B cell (primary cell): ENCODE measurements around the gene ZBTB43. TPM values are rescaled to one million over a fixed set of nuclear protein-coding genes. Genes with fewer than 3 reads are reported as not detected.

Source experiments
- ATAC-seq: fragments of 200-7000 bp; cut with Tn5 transposase; one replicate; pipeline ENCODE4 v1.10.0; 2021; ENCODE audit warnings: low read depth, mild to moderate bottlenecking, moderate number of reproducible peaks, moderate library complexity
- CTCF ChIA-PET: fragments of 350-600 bp; sonication (Branson Sonifier 250); formaldehyde crosslinking; loops from one replicate; lab custom pipeline; 2021; ENCODE audit warnings: antibody characterized with exemption, inconsistent platforms; lab: Charles Lee
- POLR2A ChIA-PET: fragments of 350-600 bp; sonication (Branson Sonifier 250); formaldehyde crosslinking; loops from one replicate; lab custom pipeline; 2021; ENCODE audit warnings: antibody characterized with exemption; lab: Charles Lee
- DNase-seq: peaks from one replicate; pipeline ENCODE4 v3.0.0; 2013
- H2AFZ ChIP-seq: 2 replicates; pipeline ENCODE4 v1.6.1; 2012; ENCODE audit warnings: mild to moderate bottlenecking, low read depth, low read length; ENCODE audit not compliant: insufficient read depth, poor library complexity, severe bottlenecking
- H3K27ac ChIP-seq, 2 donors: 1 replicate in 1 of 2; 2 replicates in 1 of 2; pipeline ENCODE4 v1.5.1; 2012 to 2013; ENCODE audit warnings: low read length in 2 of 2, mild to moderate bottlenecking in 2 of 2, moderate library complexity in 1 of 2
- H3K27me3 ChIP-seq, 4 experiments: fragments of 200-600 bp in 1 of 4; sonication (generic) in 1 of 4; replicated peaks in 1 of 4; 1 replicate in 2 of 4; 2 replicates in 2 of 4; pipeline versions ENCODE4 v1.6.1 to v1.7.0; 2013 to 2016; ENCODE audit warnings: low read length in 3 of 4, mild to moderate bottlenecking in 2 of 4, mixed read lengths in 1 of 4, moderate library complexity in 1 of 4; ENCODE audit not compliant: insufficient read depth in 4 of 4, control insufficient read depth in 3 of 4; ENCODE audit errors: control extremely low read depth in 1 of 4
- H3K36me3 ChIP-seq, 2 experiments: replicated peaks in 1 of 2; 1 replicate in 1 of 2; 2 replicates in 1 of 2; pipeline versions ENCODE4 v1.6.1 to v1.7.1; 2013; ENCODE audit warnings: low read length in 1 of 2; ENCODE audit not compliant: insufficient read depth in 2 of 2, control insufficient read depth in 1 of 2; ENCODE audit errors: control extremely low read depth in 1 of 2, extremely low read depth in 1 of 2
- H3K4me1 ChIP-seq, 2 donors: fragments of 200-600 bp in 1 of 2; sonication (generic) in 1 of 2; 1 replicate in 1 of 2; 2 replicates in 1 of 2; pipeline versions ENCODE4 v1.5.1 to v1.6.1; 2013 to 2017; ENCODE audit warnings: low read length in 2 of 2; ENCODE audit not compliant: control insufficient read depth in 2 of 2, insufficient read depth in 2 of 2
- H3K4me2 ChIP-seq: replicated peaks from 2 replicates; pipeline ENCODE3; 2012; ENCODE audit warnings: mild to moderate bottlenecking, low read depth, low read length; ENCODE audit not compliant: poor library complexity, severe bottlenecking
- H3K4me3 ChIP-seq, 5 experiments: fragments of 200-600 bp in 1 of 5; sonication (generic) in 1 of 5; 1 replicate in 3 of 5; 2 replicates in 2 of 5; pipeline versions ENCODE4 v1.5.1 to v1.7.0; 2011 to 2016; ENCODE audit warnings: low read length in 4 of 5, mild to moderate bottlenecking in 4 of 5, low read depth in 2 of 5, control low read depth in 1 of 5, moderate library complexity in 1 of 5; ENCODE audit not compliant: insufficient read depth in 1 of 5; ENCODE audit errors: control extremely low read depth in 1 of 5, extremely low read depth in 1 of 5
- H3K79me2 ChIP-seq: fragments of 200-600 bp; sonication (generic); one replicate; pipeline ENCODE4 v1.6.0; 2016; ENCODE audit warnings: low read length; ENCODE audit not compliant: control insufficient read depth, insufficient read depth
- H3K9ac ChIP-seq: fragments of 200-600 bp; sonication (generic); 2 replicates; pipeline ENCODE4 v1.6.1; 2017; ENCODE audit warnings: mild to moderate bottlenecking, low read length, moderate library complexity
- H3K9me3 ChIP-seq, 3 donors: one replicate each; pipeline versions ENCODE4 v1.6.1 to v1.7.1; 2013; ENCODE audit warnings: low read length in 2 of 3; ENCODE audit not compliant: control insufficient read depth in 2 of 3, insufficient read depth in 1 of 3; ENCODE audit errors: control extremely low read depth in 1 of 3
- H4K20me1 ChIP-seq: 2 replicates; pipeline ENCODE4 v1.6.0; 2012; ENCODE audit warnings: mild to moderate bottlenecking, low read length; ENCODE audit not compliant: insufficient read depth, control insufficient read depth, poor library complexity, severe bottlenecking
- H3K27ac Mint-ChIP-seq: one replicate; pipeline ENCODE4 v1.8.0; 2021; ENCODE audit warnings: mixed read lengths
- H3K27me3 Mint-ChIP-seq: one replicate; pipeline ENCODE4 v1.8.0; 2021; ENCODE audit warnings: mixed read lengths
- H3K4me1 Mint-ChIP-seq: one replicate; pipeline ENCODE4 v1.8.0; 2021; ENCODE audit warnings: mixed read lengths
- H3K4me3 Mint-ChIP-seq: one replicate; pipeline ENCODE4 v1.8.0; 2021; ENCODE audit warnings: mixed read lengths
- H3K9me3 Mint-ChIP-seq: one replicate; pipeline ENCODE4 v1.8.0; 2022; ENCODE audit warnings: mixed read lengths; ENCODE audit not compliant: insufficient read depth
- CTCF ChIP-seq: fragments of 200-600 bp; IDR thresholded peaks from one replicate; pipeline ENCODE4 v1.8.0; 2022; ENCODE audit warnings: antibody characterized with exemption, mild to moderate bottlenecking
- EZH2 ChIP-seq: IDR thresholded peaks from 2 replicates; pipeline ENCODE4 v1.6.1; 2012; ENCODE audit warnings: borderline replicate concordance, low read depth, mild to moderate bottlenecking, moderate library complexity, low read length; ENCODE audit not compliant: insufficient read depth, poor library complexity, severe bottlenecking
- WGBS: methylation state at CpG from one replicate; pipeline ENCODE4 v1.1.5; 2013; ENCODE audit warnings: missing lambda C conversion rate; ENCODE audit not compliant: insufficient coverage; 5-methylcytosine and 5-hydroxymethylcytosine counted together
- intact Hi-C: fragments of 100-400 bp; cut with micrococcal nuclease; formaldehyde crosslinking; loops from one replicate; pipeline ENCODE4 v1.10.0; 2022
- polyA plus RNA-seq: library from polyadenylated mRNA; depleted of rRNA; stranded (reverse); fragments of >200 nt; gene quantifications from 2 replicates; pipeline ENCODE4 v1.2.3, GENCODE V29; 2012
- total RNA-seq, 2 donors: library from RNA; stranded (reverse); fragments of 120-200 nt in 1 of 2; gene quantifications; 1 replicate in 1 of 2; 2 replicates in 1 of 2; pipeline versions ENCODE4 v1.2.3 to v1.2.4, GENCODE V29; 2013 to 2022

The ZBTB43 gene
- total and polyA plus RNA-seq, 2 donors (not counting 1 experiment from before 2014, with no cell fraction given), result 7.0 to 20.2 TPM

GRCh38 chr9:126833020-126833419 lies 28.2 kb downstream of the ZBTB43 start:
- no peak overlapping the region for H3K9ac ChIP-seq
- WGBS, result 97% methylated on average over 24 of the region's 24 CpGs

More at GRCh38 chr9:126833020-126833419, 28.2 kb downstream of the ZBTB43 start:
- no peak overlapping the region for H3K27ac Mint-ChIP-seq
- Histone ChIP-seq H2AFZ (no peak overlapping the region), H3K4me3 (no peak overlapping the region), H3K4me1 (peaks cover 0 to 12% of the 10 kb centered on the region in 2 donors), H4K20me1 (peaks cover 23% of the 10 kb centered on the region), H3K4me2 (no peak overlapping the region), H3K27ac (no peak overlapping the region), H3K36me3 (peaks cover 0 to 39% of the 10 kb centered on the region in 2 experiments), H3K9me3 (no peaks in the 10 kb centered on the region), H3K27me3 (no peaks in the 10 kb centered on the region), H3K79me2 (peaks cover 37% of the 10 kb centered on the region)
- H3K9me3 Mint-ChIP-seq, result no peaks in the 10 kb centered on the region
- H3K4me3 Mint-ChIP-seq, result no peak overlapping the region
- no peaks in the 10 kb centered on the region for H3K27me3 Mint-ChIP-seq
- ATAC-seq, result no peak
- ChIA-PET CTCF (no interaction called here), POLR2A (no interaction called here)
- peaks cover 34% of the 10 kb centered on the region for H3K4me1 Mint-ChIP-seq
- DNase-seq, result no peak
- intact Hi-C loops, result no loop called here
- TF ChIP-seq CTCF, result no peak
- TF ChIP-seq EZH2, result no peak
